Smooth muscle cell (in vitro differentiated cells): ENCODE results near the gene AP5M1. TPM values are rescaled to one million over a fixed set of nuclear protein-coding genes. Genes with fewer than 3 reads are reported as not detected.
"Not testable (repeated sequence)": the region's sequence is repeated elsewhere in the genome, so short reads cannot be mapped to it uniquely, and the experiment has no call there.

Experiments
- DNase-seq: peaks from one replicate; lab custom pipeline; 2025; ENCODE audit not compliant: unreplicated experiment; lab: John Stamatoyannopoulos, UW
- H2AFZ ChIP-seq: fragments of 200-600 bp; sonication (generic); 2 replicates; pipeline ENCODE4 v1.6.0; 2016; ENCODE audit warnings: antibody characterized with exemption, low read depth, mild to moderate bottlenecking
- H3F3A ChIP-seq: fragments of 200-600 bp; sonication (generic); 2 replicates; pipeline ENCODE4 v1.6.0; 2017; ENCODE audit warnings: antibody characterized with exemption, low read depth
- H3K27ac ChIP-seq: fragments of 200-600 bp; sonication (generic); 2 replicates; pipeline ENCODE4 v1.5.1; 2016; ENCODE audit warnings: low read depth, mild to moderate bottlenecking
- H3K27me3 ChIP-seq: fragments of 200-600 bp; sonication (generic); 2 replicates; pipeline ENCODE4 v1.6.1; 2016; ENCODE audit warnings: low read depth, mild to moderate bottlenecking
- H3K36me3 ChIP-seq: fragments of 200-600 bp; sonication (generic); 2 replicates; pipeline ENCODE4 v1.5.1; 2016; ENCODE audit warnings: low read depth
- H3K4me1 ChIP-seq: fragments of 200-600 bp; sonication (generic); 2 replicates; pipeline ENCODE4 v1.5.1; 2016; ENCODE audit warnings: low read depth
- H3K4me2 ChIP-seq: fragments of 200-600 bp; sonication (generic); 2 replicates; pipeline ENCODE4 v1.6.0; 2016; ENCODE audit warnings: mild to moderate bottlenecking
- H3K4me3 ChIP-seq: fragments of 200-600 bp; sonication (generic); 2 replicates; pipeline ENCODE4 v1.5.1; 2016; ENCODE audit warnings: mild to moderate bottlenecking
- H3K79me2 ChIP-seq: fragments of 200-600 bp; sonication (generic); 2 replicates; pipeline ENCODE4 v1.6.0; 2016; ENCODE audit warnings: low read depth, mild to moderate bottlenecking
- H3K9ac ChIP-seq: fragments of 200-600 bp; sonication (generic); 2 replicates; pipeline ENCODE4 v1.6.0; 2016; ENCODE audit warnings: low read depth
- H3K9me3 ChIP-seq: fragments of 200-600 bp; sonication (generic); replicated peaks from 2 replicates; pipeline ENCODE4 v1.5.1; 2016; ENCODE audit warnings: low read depth
- H4K20me1 ChIP-seq: fragments of 200-600 bp; sonication (generic); 2 replicates; pipeline ENCODE4 v1.6.0; 2016; ENCODE audit warnings: low read depth
- WGBS: methylation state at CpG from one replicate; pipeline ENCODE4 v1.1.7; 2016; ENCODE audit warnings: low lambda C conversion rate; 5-methylcytosine and 5-hydroxymethylcytosine counted together
- polyA plus RNA-seq: library from polyadenylated mRNA; unstranded; fragments of >200 nt; fragmentation: Nextera tagmentation; extraction: Ambion mirVana; gene quantifications from 2 replicates; pipeline ENCODE4 v1.2.1, GENCODE V29; 2016
- total RNA-seq: library from RNA; depleted of rRNA; stranded (reverse); fragments of >200 nt; gene quantifications from 2 replicates; pipeline ENCODE4 v1.2.3, GENCODE V29; 2014
- TF ChIP-seq, protein P1 (sequence below): fragments of 200-600 bp; sonication (generic); IDR thresholded peaks from 2 replicates; pipeline ENCODE4 v1.5.1; 2017; ENCODE audit warnings: borderline replicate concordance, mild to moderate bottlenecking, antibody characterized with exemption; ENCODE audit not compliant: insufficient read depth, poor library complexity, severe bottlenecking

The AP5M1 gene
- total and polyA plus RNA-seq, 2 experiments from 2014 or later: 15.7 to 21.7 TPM

DNA sequence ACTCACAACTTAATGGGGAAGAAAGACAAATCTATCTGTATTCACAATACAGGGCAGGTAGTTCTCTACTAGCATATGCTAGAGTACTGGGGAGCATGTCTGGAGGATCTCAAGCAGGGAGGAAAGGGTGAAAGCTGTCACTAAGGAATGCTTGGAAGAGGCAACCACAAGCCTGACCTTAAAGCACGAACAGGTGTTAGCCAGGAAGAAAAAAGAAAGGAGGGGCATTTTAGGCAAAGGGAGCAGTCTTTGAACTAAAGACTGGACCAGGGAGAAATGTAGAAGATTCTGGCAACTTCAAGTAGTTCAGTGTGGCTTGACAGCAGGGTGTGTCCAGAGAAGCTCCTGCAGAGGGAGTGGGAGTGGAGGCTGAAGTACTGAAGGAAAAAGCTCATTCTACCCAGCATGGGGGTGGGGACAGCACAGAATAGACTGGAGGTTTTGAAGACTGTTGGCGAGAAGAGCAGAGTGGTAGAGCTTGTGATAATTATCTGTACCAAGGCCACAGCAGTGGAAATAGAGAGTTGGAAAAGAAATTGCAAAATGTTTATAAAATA is 50.9 kb downstream of the AP5M1 start:
- 61% methylated on average over 2 of the region's 2 CpGs for WGBS
- H2AFZ ChIP-seq: no peak overlapping the region
- H3K79me2 ChIP-seq: no peaks in the 10 kb centered on the region
- no peaks in the 10 kb centered on the region for H3K27me3 ChIP-seq
- H3K36me3 ChIP-seq: no peaks in the 10 kb centered on the region
- TF ChIP-seq, protein P1, sequence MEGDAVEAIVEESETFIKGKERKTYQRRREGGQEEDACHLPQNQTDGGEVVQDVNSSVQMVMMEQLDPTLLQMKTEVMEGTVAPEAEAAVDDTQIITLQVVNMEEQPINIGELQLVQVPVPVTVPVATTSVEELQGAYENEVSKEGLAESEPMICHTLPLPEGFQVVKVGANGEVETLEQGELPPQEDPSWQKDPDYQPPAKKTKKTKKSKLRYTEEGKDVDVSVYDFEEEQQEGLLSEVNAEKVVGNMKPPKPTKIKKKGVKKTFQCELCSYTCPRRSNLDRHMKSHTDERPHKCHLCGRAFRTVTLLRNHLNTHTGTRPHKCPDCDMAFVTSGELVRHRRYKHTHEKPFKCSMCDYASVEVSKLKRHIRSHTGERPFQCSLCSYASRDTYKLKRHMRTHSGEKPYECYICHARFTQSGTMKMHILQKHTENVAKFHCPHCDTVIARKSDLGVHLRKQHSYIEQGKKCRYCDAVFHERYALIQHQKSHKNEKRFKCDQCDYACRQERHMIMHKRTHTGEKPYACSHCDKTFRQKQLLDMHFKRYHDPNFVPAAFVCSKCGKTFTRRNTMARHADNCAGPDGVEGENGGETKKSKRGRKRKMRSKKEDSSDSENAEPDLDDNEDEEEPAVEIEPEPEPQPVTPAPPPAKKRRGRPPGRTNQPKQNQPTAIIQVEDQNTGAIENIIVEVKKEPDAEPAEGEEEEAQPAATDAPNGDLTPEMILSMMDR: no peak
- no peak overlapping the region for H3K9ac ChIP-seq
- H4K20me1 ChIP-seq: no peaks in the 10 kb centered on the region
- H3K4me1 ChIP-seq: peaks cover 6% of the 10 kb centered on the region
- H3K4me2 ChIP-seq: no peak overlapping the region
- no peak overlapping the region for H3K27ac ChIP-seq
- H3K4me3 ChIP-seq: no peak overlapping the region
- no peak for DNase-seq
- no peaks in the 10 kb centered on the region for H3K9me3 ChIP-seq
- no peaks in the 10 kb centered on the region for H3F3A ChIP-seq

DNA sequence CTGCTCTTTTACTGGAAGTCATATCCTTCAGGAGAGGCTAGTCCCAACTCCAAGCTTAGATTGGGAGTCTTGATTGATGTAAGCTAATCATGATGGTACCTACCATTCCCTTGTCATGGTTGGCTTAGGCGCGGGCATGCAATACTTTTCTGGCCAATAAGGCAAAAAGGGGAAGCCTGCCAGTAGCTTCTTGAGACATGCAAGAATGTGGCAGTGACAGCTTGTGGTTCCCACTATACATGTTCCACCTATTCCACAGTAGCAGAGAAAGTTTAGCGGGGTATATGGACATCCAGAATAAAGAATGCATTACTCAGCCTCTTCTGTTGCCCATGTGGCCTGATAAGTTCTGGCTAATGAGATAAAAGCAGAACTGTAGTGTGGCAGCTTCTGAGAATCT is 55.0 kb downstream of the AP5M1 start:
- Histone ChIP-seq H3F3A (no peaks in the 10 kb centered on the region), H4K20me1 (no peaks in the 10 kb centered on the region), H3K27ac (no peak overlapping the region), H3K9ac (no peak overlapping the region), H3K4me2 (no peak overlapping the region), H3K4me3 (no peak overlapping the region), H3K9me3 (no peaks in the 10 kb centered on the region), H3K4me1 (peaks cover 6% of the 10 kb centered on the region), H3K79me2 (no peaks in the 10 kb centered on the region), H2AFZ (no peak overlapping the region), H3K36me3 (no peaks in the 10 kb centered on the region), H3K27me3 (no peaks in the 10 kb centered on the region)
- TF ChIP-seq, protein P1: no peak
- 98% methylated on average over 3 of the region's 3 CpGs for WGBS
- no peak for DNase-seq

DNA sequence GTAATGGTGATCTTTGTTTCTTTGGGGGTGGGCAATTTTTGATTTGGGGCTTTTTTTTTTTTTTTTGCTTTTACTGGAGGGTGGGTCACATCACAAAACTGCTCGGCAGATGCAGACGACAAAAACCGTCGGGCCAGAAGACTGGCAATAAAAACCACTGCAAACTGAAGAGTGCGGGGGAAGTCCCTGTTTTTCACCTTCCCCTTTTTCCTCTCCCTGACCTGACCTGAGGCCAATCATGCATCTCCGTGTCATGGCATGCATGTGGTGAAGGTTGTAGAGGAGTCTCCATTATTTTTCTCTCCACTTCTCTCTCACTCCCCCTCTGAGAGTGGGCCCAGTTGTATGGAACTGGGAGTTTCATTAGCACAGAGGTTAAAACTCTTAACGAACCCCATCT is 57.5 kb downstream of the AP5M1 start:
- Histone ChIP-seq H3K79me2 (no peaks in the 10 kb centered on the region), H3K4me1 (no peaks in the 10 kb centered on the region), H3K9ac (no peak overlapping the region), H3F3A (no peaks in the 10 kb centered on the region), H4K20me1 (no peaks in the 10 kb centered on the region), H3K4me3 (no peak overlapping the region), H3K27ac (no peak overlapping the region), H3K4me2 (no peak overlapping the region), H3K36me3 (no peaks in the 10 kb centered on the region), H3K9me3 (no peaks in the 10 kb centered on the region), H3K27me3 (no peaks in the 10 kb centered on the region), H2AFZ (no peak overlapping the region)
- 87% methylated on average over 7 of the region's 7 CpGs for WGBS
- DNase-seq: no peak
- TF ChIP-seq, protein P1: no peak

DNA sequence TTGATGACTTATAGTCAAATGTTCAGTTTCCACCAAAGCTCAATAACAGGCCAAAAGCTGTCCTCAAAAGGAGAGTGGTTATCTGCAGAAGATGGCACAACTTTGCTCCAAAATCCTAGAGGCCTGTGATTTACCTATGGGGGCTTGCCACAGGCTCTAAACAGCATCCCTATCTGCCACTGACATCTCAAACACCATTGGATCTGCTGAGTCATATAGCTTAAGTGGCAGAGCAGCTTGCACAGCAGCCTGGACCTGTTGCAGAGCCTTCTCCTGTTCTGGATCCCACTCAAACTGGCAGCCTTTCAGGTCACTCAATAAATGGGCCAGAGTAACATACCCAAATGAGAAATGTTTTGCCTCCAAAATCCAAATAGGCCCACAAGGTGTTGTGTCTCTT is 61.1 kb downstream of the AP5M1 start:
- H3K27me3 ChIP-seq: no peaks in the 10 kb centered on the region
- no peak for DNase-seq
- no peaks in the 10 kb centered on the region for H3K9me3 ChIP-seq
- H3K4me1 ChIP-seq: no peaks in the 10 kb centered on the region
- TF ChIP-seq, protein P1: no peak
- H4K20me1 ChIP-seq: no peaks in the 10 kb centered on the region
- no peaks in the 10 kb centered on the region for H3F3A ChIP-seq
- no peak overlapping the region for H3K4me2 ChIP-seq
- H3K36me3 ChIP-seq: no peaks in the 10 kb centered on the region
- H3K9ac ChIP-seq: no peak overlapping the region
- H3K79me2 ChIP-seq: no peaks in the 10 kb centered on the region
- H2AFZ ChIP-seq: no peak overlapping the region
- no peak overlapping the region for H3K4me3 ChIP-seq
- H3K27ac ChIP-seq: no peak overlapping the region

DNA sequence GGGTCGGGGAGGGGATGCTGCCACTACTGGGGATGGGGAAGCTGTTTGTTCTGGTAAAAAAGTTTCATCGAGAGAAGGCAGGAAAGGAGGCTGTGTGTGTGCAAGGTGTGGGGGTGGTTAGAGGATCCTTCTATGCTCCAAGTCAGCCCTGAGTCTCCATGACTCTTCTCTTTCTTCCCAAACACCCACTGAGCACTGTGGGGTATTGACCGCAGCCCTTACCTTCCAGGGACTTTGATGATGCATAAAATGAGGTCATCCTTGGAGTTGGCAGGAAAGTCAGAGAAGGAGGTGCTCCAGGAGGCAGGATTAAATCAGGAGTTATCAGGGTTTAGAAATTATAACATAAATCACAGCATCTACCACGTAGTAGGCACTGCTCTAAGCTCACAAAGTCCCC is 63.7 kb downstream of the AP5M1 start:
- H3K4me1 ChIP-seq, H3K36me3 ChIP-seq, H3F3A ChIP-seq, H3K9me3 ChIP-seq, H3K9ac ChIP-seq, H2AFZ ChIP-seq, H4K20me1 ChIP-seq, H3K4me2 ChIP-seq, H3K27ac ChIP-seq, H3K4me3 ChIP-seq, DNase-seq, H3K27me3 ChIP-seq, H3K79me2 ChIP-seq: not testable (repeated sequence)
- WGBS: 81% methylated on average over 4 of the region's 4 CpGs

DNA sequence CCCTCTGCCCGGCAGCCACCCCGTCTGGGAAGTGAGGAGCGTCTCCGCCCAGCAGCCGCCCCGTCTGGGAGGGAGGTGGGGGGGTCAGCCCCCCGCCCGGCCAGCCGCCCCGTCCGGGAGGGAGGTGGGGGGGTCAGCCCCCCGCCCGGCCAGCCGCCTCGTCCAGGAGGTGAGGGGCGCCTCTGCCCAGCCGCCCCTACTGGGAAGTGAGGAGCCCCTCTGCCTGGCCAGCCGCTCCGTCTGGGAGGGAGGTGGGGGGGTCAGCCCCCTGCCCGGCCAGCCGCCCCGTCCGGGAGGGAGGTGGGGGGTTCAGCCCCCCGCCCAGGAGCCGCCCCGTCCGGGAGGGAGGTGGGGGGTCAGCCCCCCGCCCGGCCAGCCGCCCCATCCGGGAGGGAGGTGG is 65.0 kb downstream of the AP5M1 start:
- not testable (repeated sequence) for H3K9me3 ChIP-seq, H3K27ac ChIP-seq, H3K27me3 ChIP-seq, H4K20me1 ChIP-seq, H3F3A ChIP-seq, H3K4me3 ChIP-seq, H3K4me2 ChIP-seq, H3K9ac ChIP-seq, H3K79me2 ChIP-seq, H2AFZ ChIP-seq, H3K4me1 ChIP-seq, H3K36me3 ChIP-seq, DNase-seq
- no CpG with 5 or more reads among the region's 31 CpGs for WGBS
